ENCODE results near the gene AGPAT4. TPM values are rescaled to one million over a fixed set of nuclear protein-coding genes. Genes with fewer than 3 reads are reported as not detected.

AGPAT4 gene
- total RNA-seq, 1 experiment from 2014 or later: 0.07 TPM

DNA sequence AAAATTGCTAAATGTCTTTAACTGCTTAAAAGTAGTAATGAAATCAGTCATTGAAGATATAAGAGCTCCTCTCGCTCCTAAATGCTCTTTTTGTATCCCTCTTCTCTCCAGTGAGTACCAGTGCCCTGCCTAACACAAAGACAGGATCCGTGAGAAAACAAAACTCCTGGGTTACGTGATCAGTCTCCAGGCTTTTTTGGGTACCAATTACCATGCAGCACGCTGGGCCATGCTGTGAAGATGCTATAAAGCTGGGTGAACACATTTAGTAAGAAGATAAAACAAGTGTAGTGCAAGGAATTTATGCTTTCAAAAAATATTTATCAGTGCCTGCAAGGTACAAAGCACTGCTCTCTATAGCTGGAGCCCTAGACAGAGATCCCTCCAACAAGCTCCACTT, 66.7 kb downstream of the AGPAT4 start:
- Histone ChIP-seq H3K27ac (no peak overlapping the region), H2AFZ (no peak overlapping the region), H3K27me3 (ENCODE audit: insufficient read depth, low read depth) (peaks cover 8% of the 10 kb centered on the region; the same call in 1 of the 2 replicates), H3K9me2 (ENCODE audit: insufficient read depth) (no peaks in the 10 kb centered on the region), H3K4me2 (no peak overlapping the region), H3F3A (ENCODE audit: insufficient read depth, low read depth) (no peaks in the 10 kb centered on the region), H3K4me1 (replicated peaks; ENCODE audit: insufficient read depth) (no peaks in the 10 kb centered on the region), H3K9me3 (ENCODE audit: insufficient read depth, low read depth) (peaks cover 4% of the 10 kb centered on the region; the same call in 1 of the 2 replicates), H4K20me1 (ENCODE audit: insufficient read depth) (no peaks in the 10 kb centered on the region), H3K79me2 (ENCODE audit: low read depth) (no peaks in the 10 kb centered on the region), H3K4me3 (no peak overlapping the region), H3K36me3 (ENCODE audit: low read depth) (no peaks in the 10 kb centered on the region)
- POLR2A ChIA-PET (ENCODE audit: unreplicated experiment): no interaction called here
- TF ChIP-seq EZH2 (IDR thresholded peaks at IDR 0.05; ENCODE audit: low read depth): no peak
- TF ChIP-seq, protein P1, sequence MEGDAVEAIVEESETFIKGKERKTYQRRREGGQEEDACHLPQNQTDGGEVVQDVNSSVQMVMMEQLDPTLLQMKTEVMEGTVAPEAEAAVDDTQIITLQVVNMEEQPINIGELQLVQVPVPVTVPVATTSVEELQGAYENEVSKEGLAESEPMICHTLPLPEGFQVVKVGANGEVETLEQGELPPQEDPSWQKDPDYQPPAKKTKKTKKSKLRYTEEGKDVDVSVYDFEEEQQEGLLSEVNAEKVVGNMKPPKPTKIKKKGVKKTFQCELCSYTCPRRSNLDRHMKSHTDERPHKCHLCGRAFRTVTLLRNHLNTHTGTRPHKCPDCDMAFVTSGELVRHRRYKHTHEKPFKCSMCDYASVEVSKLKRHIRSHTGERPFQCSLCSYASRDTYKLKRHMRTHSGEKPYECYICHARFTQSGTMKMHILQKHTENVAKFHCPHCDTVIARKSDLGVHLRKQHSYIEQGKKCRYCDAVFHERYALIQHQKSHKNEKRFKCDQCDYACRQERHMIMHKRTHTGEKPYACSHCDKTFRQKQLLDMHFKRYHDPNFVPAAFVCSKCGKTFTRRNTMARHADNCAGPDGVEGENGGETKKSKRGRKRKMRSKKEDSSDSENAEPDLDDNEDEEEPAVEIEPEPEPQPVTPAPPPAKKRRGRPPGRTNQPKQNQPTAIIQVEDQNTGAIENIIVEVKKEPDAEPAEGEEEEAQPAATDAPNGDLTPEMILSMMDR (conservative IDR thresholded peaks at IDR 0.05): no peak
- BruUV-seq (replicated peaks): no TSS peak
- CTCF ChIA-PET: no interaction called here
- intact Hi-C loops (cut with micrococcal nuclease; ENCODE audit: unreplicated experiment): no loop called here
- DNase-seq: no peak

DNA sequence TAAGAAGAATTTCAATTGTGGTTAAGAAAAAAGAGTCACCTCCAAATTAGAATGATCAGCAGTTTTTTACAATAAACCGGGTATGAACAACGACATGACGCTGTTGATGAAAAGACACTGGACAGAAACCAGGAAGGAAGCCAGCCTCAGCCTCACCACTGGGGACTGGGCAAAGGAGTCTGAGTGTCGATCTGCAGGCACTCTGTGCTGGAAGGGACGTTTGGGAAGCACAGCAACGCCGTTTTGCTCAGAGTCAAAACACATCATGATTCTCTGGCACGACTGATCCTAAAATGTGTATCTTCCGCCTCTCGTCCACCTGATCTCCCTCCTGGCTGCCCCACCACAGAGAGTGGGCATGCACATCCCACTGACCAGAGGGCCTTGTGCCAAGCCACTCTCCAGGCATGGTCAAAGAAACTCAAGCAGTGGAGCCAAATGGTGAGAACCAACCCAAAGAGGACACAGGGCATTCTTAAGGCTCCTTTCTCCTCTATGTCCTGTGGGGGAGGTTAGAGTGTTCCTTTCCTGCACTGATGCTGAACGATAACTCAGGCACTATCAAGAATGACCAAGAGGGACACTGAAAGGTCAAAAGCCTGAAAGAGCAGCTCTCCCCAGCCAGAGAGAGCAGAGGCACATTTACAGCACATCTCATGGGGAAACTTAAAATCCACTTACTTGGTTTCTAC, 68.8 kb downstream of the AGPAT4 start:
- intact Hi-C loops (cut with micrococcal nuclease; ENCODE audit: unreplicated experiment): no loop called here
- H3K79me2 ChIP-seq (ENCODE audit: low read depth): no peaks in the 10 kb centered on the region
- H3K4me3 ChIP-seq: no peak overlapping the region
- no peaks in the 10 kb centered on the region for H3F3A ChIP-seq (ENCODE audit: insufficient read depth, low read depth)
- no peaks in the 10 kb centered on the region for H3K4me1 ChIP-seq (replicated peaks; ENCODE audit: insufficient read depth)
- no peaks in the 10 kb centered on the region for H4K20me1 ChIP-seq (ENCODE audit: insufficient read depth)
- no peaks in the 10 kb centered on the region for H3K9me3 ChIP-seq (ENCODE audit: insufficient read depth, low read depth)
- CTCF ChIA-PET: no interaction called here
- no peak overlapping the region for H3K4me2 ChIP-seq
- BruUV-seq (replicated peaks): no TSS peak
- no peak overlapping the region for H2AFZ ChIP-seq
- DNase-seq: no peak
- no peaks in the 10 kb centered on the region for H3K9me2 ChIP-seq (ENCODE audit: insufficient read depth)
- POLR2A ChIA-PET (ENCODE audit: unreplicated experiment): no interaction called here
- no peaks in the 10 kb centered on the region for H3K36me3 ChIP-seq (ENCODE audit: low read depth)
- H3K27ac ChIP-seq: no peak overlapping the region
- peaks cover 16% of the 10 kb centered on the region; the same call in 1 of the 2 replicates for H3K27me3 ChIP-seq (ENCODE audit: insufficient read depth, low read depth)
- TF ChIP-seq, protein P1 (conservative IDR thresholded peaks at IDR 0.05): no peak
- no peak for TF ChIP-seq EZH2 (IDR thresholded peaks at IDR 0.05; ENCODE audit: low read depth)

DNA sequence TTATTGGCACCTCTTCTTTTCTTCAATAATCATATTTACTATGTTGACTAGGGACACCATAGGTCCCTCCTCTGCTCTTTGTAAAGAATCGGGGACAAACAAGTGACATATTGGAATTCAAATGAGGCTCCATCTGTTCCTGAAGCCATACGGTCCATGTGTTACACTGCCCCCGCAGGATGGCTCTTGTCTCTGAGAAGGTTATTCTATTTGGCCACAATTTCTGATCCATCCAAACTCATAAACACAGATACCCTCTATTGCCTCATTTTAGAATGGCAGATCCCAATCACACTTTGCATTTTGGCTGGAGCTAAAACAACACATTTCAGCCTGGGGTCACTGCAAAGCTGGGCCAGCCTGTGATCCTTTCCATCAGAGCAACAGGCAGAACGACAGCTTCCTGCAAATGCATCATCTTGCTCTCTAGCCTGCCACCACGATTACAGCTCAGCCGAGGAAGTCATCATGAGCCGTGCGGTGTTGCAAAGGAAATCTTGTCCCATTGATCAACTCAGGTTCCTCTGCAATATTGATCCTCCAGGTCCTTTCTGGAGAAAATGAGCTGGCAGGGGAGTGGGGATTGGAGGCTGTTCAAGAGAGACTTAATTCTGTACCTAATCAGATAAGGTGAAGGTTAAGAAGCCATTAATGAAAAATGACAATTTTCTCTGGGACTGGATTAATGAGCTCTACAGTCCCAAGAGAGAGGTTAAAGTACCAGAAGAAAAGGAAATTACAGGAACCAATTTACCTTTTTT, 73.1 kb downstream of the AGPAT4 start:
- Histone ChIP-seq H3K27ac (no peak overlapping the region), H3K4me1 (replicated peaks; ENCODE audit: insufficient read depth) (no peaks in the 10 kb centered on the region), H2AFZ (no peak overlapping the region), H3K36me3 (ENCODE audit: low read depth) (no peaks in the 10 kb centered on the region), H3K9me2 (ENCODE audit: insufficient read depth) (no peaks in the 10 kb centered on the region), H3K9me3 (ENCODE audit: insufficient read depth, low read depth) (no peaks in the 10 kb centered on the region), H3K4me2 (no peak overlapping the region), H3F3A (ENCODE audit: insufficient read depth, low read depth) (no peaks in the 10 kb centered on the region), H4K20me1 (ENCODE audit: insufficient read depth) (no peaks in the 10 kb centered on the region), H3K4me3 (no peak overlapping the region), H3K79me2 (ENCODE audit: low read depth) (no peaks in the 10 kb centered on the region), H3K27me3 (ENCODE audit: insufficient read depth, low read depth) (peaks cover 16% of the 10 kb centered on the region)
- POLR2A ChIA-PET (ENCODE audit: unreplicated experiment): no interaction called here
- no TSS peak for BruUV-seq (replicated peaks)
- no peak for DNase-seq
- TF ChIP-seq, protein P1 (conservative IDR thresholded peaks at IDR 0.05): no peak
- TF ChIP-seq EZH2 (IDR thresholded peaks at IDR 0.05; ENCODE audit: low read depth): no peak
- intact Hi-C loops (cut with micrococcal nuclease; ENCODE audit: unreplicated experiment): no loop called here
- CTCF ChIA-PET: no interaction called here
